Psoas muscle (tissue), 8 donors: ENCODE measurements around the gene GLYATL1B. TPM values are rescaled to one million over a fixed set of nuclear protein-coding genes. Genes with fewer than 3 reads are reported as not detected.

Experiments
- ATAC-seq, 4 donors: fragments of 200-7000 bp; cut with Tn5 transposase; one replicate each; pipeline ENCODE4 v1.9.1; 2020; ENCODE audit warnings: moderate library complexity in 3 of 4, mild to moderate bottlenecking in 2 of 4
- DNase-seq, 2 donors: peaks; one replicate each; pipeline ENCODE4 v3.0.0-alpha.2; 2020
- H3K27ac ChIP-seq: fragments of 200-600 bp; one replicate; pipeline ENCODE4 v1.8.0; 2022
- H3K27me3 ChIP-seq, 3 donors: fragments of 200-600 bp in 1 of 3; one replicate each; pipeline versions ENCODE4 v1.6.1 to v1.8.0; 2013 to 2022; ENCODE audit warnings: low read length in 2 of 3, mild to moderate bottlenecking in 2 of 3, moderate library complexity in 1 of 3; ENCODE audit not compliant: insufficient read depth in 3 of 3
- H3K36me3 ChIP-seq, 2 donors: fragments of 200-600 bp in 1 of 2; one replicate each; pipeline versions ENCODE4 v1.6.1 to v1.8.0; 2013 to 2022; ENCODE audit warnings: low read depth in 1 of 2, mild to moderate bottlenecking in 1 of 2, moderate library complexity in 1 of 2; ENCODE audit not compliant: insufficient read depth in 1 of 2
- H3K4me1 ChIP-seq: fragments of 200-600 bp; one replicate; pipeline ENCODE4 v1.8.0; 2022
- H3K4me3 ChIP-seq: fragments of 200-600 bp; one replicate; pipeline ENCODE4 v1.8.0; 2022; ENCODE audit warnings: mild to moderate bottlenecking
- H3K9me3 ChIP-seq: fragments of 200-600 bp; one replicate; pipeline ENCODE4 v1.8.0; 2022
- CTCF ChIP-seq: fragments of 200-600 bp; IDR thresholded peaks from one replicate; pipeline ENCODE4 v1.8.0; 2022; ENCODE audit warnings: antibody characterized with exemption
- WGBS, 3 donors: extraction: QIAGEN DNeasy Blood & Tissue Kit; methylation state at CpG; one replicate each; pipeline versions ENCODE4 v1.1.6 to v1.1.7; 2013; 5-methylcytosine and 5-hydroxymethylcytosine counted together
- intact Hi-C, 2 donors: fragments of 100-400 bp; cut with DNase I; formaldehyde crosslinking; loops; one replicate each; pipeline versions ENCODE4 v1.11.0 to v1.14.2; 2022
- polyA plus RNA-seq, 3 donors: library from polyadenylated mRNA; stranded (reverse); fragments of 200-250 nt; gene quantifications; one replicate each; pipeline ENCODE4 v1.2.3, GENCODE V29; 2013
- total RNA-seq, 4 donors: library from RNA; stranded (reverse); fragmentation: NEBNext Ultra II Directional in 2 of 4; extraction: Animal tissue kit (Norgen Biotek cat#: 25700) in 2 of 4; gene quantifications; one replicate each; pipeline versions ENCODE4 v1.2.1 to v1.2.4, GENCODE V29; 2021 to 2023
- donor health status: healthy with polysubstance abuse.
- donor health status: DM: no; HTN: no; CAD: no; lungs with moderate emphysema.
- donor health status: Bipolar disorder and iron deficiency.
- donor health status: healthy.
- donor health status: DM: yes; HTN: yes; CAD: no.
- donor health status: DM: no; HTN: no; CAD: no.
- donor health status: DM: no; HTN: no; CAD: no.
- donor health status: DM: yes; HTN: yes; CAD: no.

GLYATL1B gene
- total and polyA plus RNA-seq, 7 donors, result not detected

GRCh38 chr11:59137190-59137589 lies 51.1 kb downstream of the GLYATL1B start:
- DNase-seq, result no peak
- no peaks in the 10 kb centered on the region for H3K9me3 ChIP-seq
- ATAC-seq, result no peak
- no peaks in the 10 kb centered on the region for H3K36me3 ChIP-seq
- H3K27ac ChIP-seq, result no peak overlapping the region
- intact Hi-C loops, result loop anchor here (5.0 to 10.0 kb wide), 2 partner anchors 85 to 482 kb away; no protein-coding TSS in a partner anchor
- H3K27me3 ChIP-seq, result peaks cover 0 to 2% (median 0%) of the 10 kb centered on the region in 3 donors
- WGBS, 3 donors, result 95 to 96% (median 95%) methylated on average over 17 of the region's 17 CpGs
- no peaks in the 10 kb centered on the region for H3K4me1 ChIP-seq
- no peak for TF ChIP-seq CTCF
- H3K4me3 ChIP-seq, result no peak overlapping the region

- H3K27ac ChIP-seq, result no peak overlapping the region
- peaks cover 0 to under 1% (median 0%) of the 10 kb centered on the region in 3 donors for H3K27me3 ChIP-seq
- intact Hi-C loops, result loop anchor here (5.0 to 10.0 kb wide), 2 partner anchors 86 to 484 kb away; no protein-coding TSS in a partner anchor
- no peak for ATAC-seq
- no peaks in the 10 kb centered on the region for H3K36me3 ChIP-seq
- H3K4me3 ChIP-seq, result no peak overlapping the region
- no peak for DNase-seq
- H3K4me1 ChIP-seq, result no peaks in the 10 kb centered on the region
- H3K9me3 ChIP-seq, result no peaks in the 10 kb centered on the region
- TF ChIP-seq CTCF, result no peak
- WGBS, 3 donors, result 49 to 65% (median 56%) methylated on average over 2 of the region's 2 CpGs
Observed at GRCh38 chr11:59138643-59139042, 52.5 kb downstream of the GLYATL1B start.

- 91 to 97% (median 92%) methylated on average over 4 of the region's 4 CpGs for WGBS, 3 donors
- ATAC-seq (no peak), DNase-seq (no peak)
- Histone ChIP-seq H3K4me1 (peaks cover 12% of the 10 kb centered on the region), H3K36me3 (no peaks in the 10 kb centered on the region), H3K27ac (no peak overlapping the region), H3K4me3 (no peak overlapping the region), H3K9me3 (no peaks in the 10 kb centered on the region), H3K27me3 (no peaks in the 10 kb centered on the region)
- TF ChIP-seq CTCF, result no peak
- intact Hi-C loops, result no loop called here
Observed at GRCh38 chr11:59141191-59141590, 55.1 kb downstream of the GLYATL1B start.

GRCh38 chr11:59141673-59142460 lies 55.8 kb downstream of the GLYATL1B start:
- WGBS, 3 donors, result 0 to 2% (median 2%) methylated on average over 3 of the region's 3 CpGs
- Histone ChIP-seq H3K9me3 (no peaks in the 10 kb centered on the region), H3K4me3 (peak overlapping the region; percentile 91), H3K36me3 (no peaks in the 10 kb centered on the region), H3K27ac (peak overlapping the region; percentile 80), H3K4me1 (peaks cover 12% of the 10 kb centered on the region), H3K27me3 (no peaks in the 10 kb centered on the region)
- intact Hi-C loops, result no loop called here
- DNase-seq (no peak), ATAC-seq (no peak)
- no peak for TF ChIP-seq CTCF
